Measurements from ENCODE around the gene MRGPRF.
A peak's percentile ranks its signal among the peaks of the same experiment; 100 is the strongest.

- peak in 1 of 4 donors; percentile 70 for TF ChIP-seq POLR2A (IDR thresholded peaks at IDR 0.05)
- no peak for TF ChIP-seq EP300 (IDR thresholded peaks at IDR 0.05)
- peak; percentile 93 to 95 (median 94) for TF ChIP-seq POLR2AphosphoS5 (IDR thresholded peaks at IDR 0.05)
- TF ChIP-seq CTCF (IDR thresholded peaks at IDR 0.05), result no peak
Measured at GRCh38 chr11:69048694-69049489, 35.8 kb upstream of the MRGPRF start, which contains the start of gene TPCN2.
